ENCODE data around the gene MUCL3.
A peak's percentile ranks its signal among the peaks of the same experiment; 100 is the strongest.
"Not testable (repeated sequence)": the region's sequence is repeated elsewhere in the genome, so short reads cannot be mapped to it uniquely, and the experiment has no call there.

Gene MUCL3

GRCh38 chr6:30947231-30947630, 6.5 kb downstream of the MUCL3 start:
- no peak for DNase-seq

- DNase-seq: no peak
Observed at GRCh38 chr6:30948811-30949210, 8.0 kb downstream of the MUCL3 start.

- DNase-seq: no peak
Observed at GRCh38 chr6:30951907-30952469, 11.2 kb downstream of the MUCL3 start.

- no peak for DNase-seq
Observed at GRCh38 chr6:30954631-30955366, 14.0 kb downstream of the MUCL3 start.

- peak; percentile 93 for DNase-seq
Observed at GRCh38 chr6:30955367-30956042, 14.7 kb downstream of the MUCL3 start.

GRCh38 chr6:30957716-30958115, 16.9 kb downstream of the MUCL3 start:
- DNase-seq: no peak

- DNase-seq: no peak
Observed at GRCh38 chr6:30960907-30961673, 20.3 kb downstream of the MUCL3 start.

GRCh38 chr6:30962716-30963115, 21.9 kb downstream of the MUCL3 start:
- DNase-seq: no peak

- no peak for DNase-seq
Observed at GRCh38 chr6:30963641-30964040, 22.9 kb downstream of the MUCL3 start.

GRCh38 chr6:30964075-30964474, 23.3 kb downstream of the MUCL3 start:
- DNase-seq: no peak

- DNase-seq: no peak
Observed at GRCh38 chr6:30965140-30965601, 24.4 kb downstream of the MUCL3 start.

GRCh38 chr6:30966154-30966553, 25.4 kb downstream of the MUCL3 start:
- DNase-seq: no peak

GRCh38 chr6:30969171-30969570, 28.4 kb downstream of the MUCL3 start:
- DNase-seq: not testable (repeated sequence)

- DNase-seq: no peak
Observed at GRCh38 chr6:30970946-30971345, 30.2 kb downstream of the MUCL3 start.

- no peak for DNase-seq
Observed at GRCh38 chr6:30972816-30973215, 32.0 kb downstream of the MUCL3 start.

GRCh38 chr6:30974490-30975252, 33.9 kb downstream of the MUCL3 start:
- DNase-seq: no peak

- no peak for DNase-seq
Observed at GRCh38 chr6:30979141-30979540, 38.4 kb downstream of the MUCL3 start.

- DNase-seq: no peak
Observed at GRCh38 chr6:30979690-30980089, 38.9 kb downstream of the MUCL3 start.

- no peak for DNase-seq
Observed at GRCh38 chr6:30981942-30982772, 41.4 kb downstream of the MUCL3 start.

- no peak for DNase-seq
Observed at GRCh38 chr6:30983439-30983838, 42.7 kb downstream of the MUCL3 start, which contains the start of gene MUC21. MUC21 (plus strand) TSS chr6:30983718; CDS start chr6:30983959, 241 bp downstream.

- DNase-seq: no peak
Observed at GRCh38 chr6:30985490-30985889, 44.7 kb downstream of the MUCL3 start.
